HCT116 (cell line): Measurements from ENCODE around the gene COX4I2. TPM values are rescaled to one million over a fixed set of nuclear protein-coding genes. Genes with fewer than 3 reads are reported as not detected.

Experiments
- ATAC-seq: fragments of 200-7000 bp; cut with Tn5 transposase; 2 replicates; pipeline ENCODE4 v1.9.1; 2020; ENCODE audit warnings: mild to moderate bottlenecking, moderate library complexity
- BruUV-seq: library from RNA; stranded (reverse); fragments of 400-500 nt; replicated peaks from 2 replicates; lab custom pipeline; 2021; lab: Mats Ljungman, UMichigan
- CTCF ChIA-PET: fragments of 300-600 bp; sonication (Branson Sonifier 250); formaldehyde crosslinking; loops from one replicate; lab custom pipeline; 2021; ENCODE audit warnings: antibody characterized with exemption; lab: Charles Lee
- POLR2A ChIA-PET: fragments of 300-600, 350-600 bp; sonication (Branson Sonifier 250); formaldehyde crosslinking; loops from one replicate; lab custom pipeline; 2021; ENCODE audit warnings: antibody characterized with exemption; lab: Charles Lee
- RAD21 ChIA-PET, 2 experiments: fragments of 300-600 bp; sonication (Branson Sonifier 250); formaldehyde crosslinking; loops; one replicate each; lab custom pipeline; 2023; ENCODE audit warnings: low total read pairs in 2 of 2; ENCODE audit not compliant: uncharacterized antibody in 2 of 2, unreplicated experiment in 2 of 2, low non-redundant PET in 1 of 2; lab: Charles Lee
- DNase-seq: peaks from one replicate; pipeline ENCODE4 v3.0.0-alpha.2; 2010; ENCODE audit warnings: low read depth, low spot score
- H2AFZ ChIP-seq: fragments of 200-600 bp; shearing (Covaris generic), sonication (generic); 2 replicates; pipeline ENCODE4 v1.6.1; 2017; ENCODE audit warnings: low read depth, mixed run types, mixed read lengths, antibody characterized with exemption, low read length; ENCODE audit not compliant: poor library complexity, severe bottlenecking
- H3K27ac ChIP-seq: 2 replicates; pipeline ENCODE4 v1.5.1; 2012; ENCODE audit warnings: low read depth, low read length
- H3K27me3 ChIP-seq: fragments of 200-600 bp; sonication (generic); 2 replicates; pipeline ENCODE4 v1.6.1; 2016; ENCODE audit warnings: mixed run types, low read length, mixed read lengths; ENCODE audit not compliant: insufficient read depth
- H3K36me3 ChIP-seq, 2 experiments: fragments of 200-500 bp in 1 of 2; fragments of 200-600 bp in 1 of 2; sonication (Bioruptor generic) in 1 of 2; sonication (generic) in 1 of 2; 2 replicates each; pipeline versions ENCODE4 v1.5.1 to v1.6.1; 2014 to 2016; ENCODE audit warnings: low read length in 2 of 2, inconsistent platforms in 1 of 2, mixed read lengths in 1 of 2, mixed run types in 1 of 2; ENCODE audit not compliant: insufficient read depth in 2 of 2, control insufficient read depth in 1 of 2
- H3K4me1 ChIP-seq, 2 experiments: fragments of 200-600 bp in 1 of 2; sonication (generic) in 1 of 2; 2 replicates each; pipeline versions ENCODE4 v1.5.1 to v1.6.1; 2012 to 2017; ENCODE audit warnings: low read length in 2 of 2, inconsistent platforms in 1 of 2, mild to moderate bottlenecking in 1 of 2, mixed read lengths in 1 of 2, mixed run types in 1 of 2, moderate library complexity in 1 of 2; ENCODE audit not compliant: insufficient read depth in 2 of 2, control insufficient read depth in 1 of 2
- H3K4me2 ChIP-seq: fragments of 200-600 bp; sonication (generic); 2 replicates; pipeline ENCODE4 v1.6.1; 2017; ENCODE audit warnings: mixed run types, low read length, mixed read lengths
- H3K4me3 ChIP-seq, 2 experiments: fragments of 200-600 bp in 1 of 2; sonication (generic) in 1 of 2; replicated peaks in 1 of 2; 2 replicates each; pipeline ENCODE4 v1.5.1; 2011 to 2016; ENCODE audit warnings: low read length in 2 of 2, control low read depth in 1 of 2, low read depth in 1 of 2, mild to moderate bottlenecking in 1 of 2, mixed read lengths in 1 of 2, mixed run types in 1 of 2
- H3K79me2 ChIP-seq: fragments of 200-600 bp; sonication (generic); 2 replicates; pipeline ENCODE4 v1.6.1; 2017; ENCODE audit warnings: mild to moderate bottlenecking, mixed run types, low read length, moderate library complexity, mixed read lengths; ENCODE audit not compliant: insufficient read depth
- H3K9ac ChIP-seq: fragments of 200-600 bp; sonication (generic); 2 replicates; pipeline ENCODE4 v1.6.1; 2016; ENCODE audit warnings: low read length, mixed read lengths
- H3K9me2 ChIP-seq: fragments of 200-600 bp; sonication (generic), shearing (Covaris generic); 2 replicates; pipeline ENCODE4 v1.6.1; 2017; ENCODE audit warnings: mixed run types, mild to moderate bottlenecking, moderate library complexity; ENCODE audit not compliant: insufficient read depth
- H3K9me3 ChIP-seq, 2 experiments: fragments of 200-500 bp in 1 of 2; fragments of 200-600 bp in 1 of 2; sonication (Bioruptor generic) in 1 of 2; sonication (generic) in 1 of 2; 2 replicates each; pipeline ENCODE4 v1.6.1; 2014 to 2017; ENCODE audit warnings: low read length in 2 of 2, mixed read lengths in 2 of 2, inconsistent platforms in 1 of 2, low read depth in 1 of 2, mild to moderate bottlenecking in 1 of 2, mixed run types in 1 of 2, moderate library complexity in 1 of 2; ENCODE audit not compliant: control insufficient read depth in 1 of 2, insufficient read depth in 1 of 2
- H4K20me1 ChIP-seq: fragments of 200-600 bp; sonication (generic), shearing (Covaris generic); 2 replicates; pipeline ENCODE4 v1.6.1; 2017; ENCODE audit warnings: mixed run types, mild to moderate bottlenecking, moderate library complexity; ENCODE audit not compliant: insufficient read depth
- EGR1 ChIP-seq: IDR thresholded peaks from 2 replicates; pipeline ENCODE4 v1.6.1; 2012; ENCODE audit warnings: low read depth
- POLR2A ChIP-seq: IDR thresholded peaks from 2 replicates; pipeline ENCODE4 v1.7.0; 2011; ENCODE audit warnings: borderline replicate concordance; ENCODE audit not compliant: insufficient read depth, insufficient read length; ENCODE audit errors: extremely low read depth
- POLR2AphosphoS5 ChIP-seq: IDR thresholded peaks from 2 replicates; pipeline ENCODE4 v1.6.1; 2011; ENCODE audit warnings: mild to moderate bottlenecking, low read depth, low read length, moderate library complexity
- RAD21 ChIP-seq: IDR thresholded peaks from 2 replicates; pipeline ENCODE4 v1.6.1; 2012; ENCODE audit warnings: low read depth, mild to moderate bottlenecking
- SP1 ChIP-seq: IDR thresholded peaks from 2 replicates; pipeline ENCODE4 v1.6.1; 2012; ENCODE audit warnings: low read depth
- YY1 ChIP-seq: IDR thresholded peaks from 2 replicates; pipeline ENCODE4 v1.6.1; 2011; ENCODE audit warnings: low read length, low read depth, moderate library complexity, mild to moderate bottlenecking; ENCODE audit not compliant: insufficient replicate concordance; ENCODE audit errors: extremely low read depth
- ZFX ChIP-seq: fragments of 450-650 bp; IDR thresholded peaks from 2 replicates; pipeline ENCODE4 v1.6.1; 2017
- intact Hi-C: fragments of 100-400 bp; cut with micrococcal nuclease; formaldehyde crosslinking; loops from 2 replicates; pipeline ENCODE4 v1.10.0; 2022
- total RNA-seq: library from RNA; stranded (reverse); gene quantifications from one replicate; pipeline ENCODE4 v1.2.1, GENCODE V29; 2021; ENCODE audit not compliant: unreplicated experiment
- TF ChIP-seq, protein P1 (sequence below), 3 experiments: fragments of 200-600 bp in 1 of 3; sonication (generic) in 1 of 3; IDR thresholded peaks in 2 of 3; conservative IDR thresholded peaks in 1 of 3; 2 replicates each; pipeline ENCODE4 v1.5.1; 2012 to 2017; ENCODE audit warnings: low read depth in 2 of 3, low read length in 2 of 3, antibody characterized with exemption in 1 of 3, borderline replicate concordance in 1 of 3, control low read depth in 1 of 3, mild to moderate bottlenecking in 1 of 3, mixed read lengths in 1 of 3, mixed run types in 1 of 3, moderate library complexity in 1 of 3; ENCODE audit not compliant: insufficient read depth in 1 of 3
- TF ChIP-seq, protein P2 (sequence below): IDR thresholded peaks from 2 replicates; pipeline ENCODE4 v1.6.1; 2012

COX4I2 gene
- total RNA-seq, 1 experiment from 2014 or later: not detected

DNA sequence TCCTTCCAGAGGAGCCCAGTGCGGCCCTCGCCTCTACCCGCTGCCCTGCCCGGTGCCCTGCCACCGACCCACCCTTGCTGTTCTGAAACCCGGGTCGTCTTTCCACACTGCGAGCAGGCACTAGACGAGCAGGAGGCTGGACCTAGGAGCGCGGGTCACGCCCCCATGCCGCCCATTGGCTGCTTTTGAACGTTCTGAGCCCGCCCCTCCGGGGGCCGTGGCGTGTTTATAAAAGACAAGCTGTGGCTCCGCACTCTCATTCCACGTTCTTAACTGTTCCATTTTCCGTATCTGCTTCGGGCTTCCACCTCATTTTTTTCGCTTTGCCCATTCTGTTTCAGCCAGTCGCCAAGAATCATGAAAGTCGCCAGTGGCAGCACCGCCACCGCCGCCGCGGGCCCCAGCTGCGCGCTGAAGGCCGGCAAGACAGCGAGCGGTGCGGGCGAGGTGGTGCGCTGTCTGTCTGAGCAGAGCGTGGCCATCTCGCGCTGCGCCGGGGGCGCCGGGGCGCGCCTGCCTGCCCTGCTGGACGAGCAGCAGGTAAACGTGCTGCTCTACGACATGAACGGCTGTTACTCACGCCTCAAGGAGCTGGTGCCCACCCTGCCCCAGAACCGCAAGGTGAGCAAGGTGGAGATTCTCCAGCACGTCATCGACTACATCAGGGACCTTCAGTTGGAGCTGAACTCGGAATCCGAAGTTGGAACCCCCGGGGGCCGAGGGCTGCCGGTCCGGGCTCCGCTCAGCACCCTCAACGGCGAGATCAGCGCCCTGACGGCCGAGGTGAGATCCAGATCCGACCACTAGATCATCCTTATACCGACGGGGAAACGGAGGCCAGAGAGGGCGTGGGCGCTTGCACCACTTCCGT lies 32.4 kb upstream of the COX4I2 start, which contains the start of gene ID1 (continued):
- TF ChIP-seq EGR1: no peak
- TF ChIP-seq, protein P1, sequence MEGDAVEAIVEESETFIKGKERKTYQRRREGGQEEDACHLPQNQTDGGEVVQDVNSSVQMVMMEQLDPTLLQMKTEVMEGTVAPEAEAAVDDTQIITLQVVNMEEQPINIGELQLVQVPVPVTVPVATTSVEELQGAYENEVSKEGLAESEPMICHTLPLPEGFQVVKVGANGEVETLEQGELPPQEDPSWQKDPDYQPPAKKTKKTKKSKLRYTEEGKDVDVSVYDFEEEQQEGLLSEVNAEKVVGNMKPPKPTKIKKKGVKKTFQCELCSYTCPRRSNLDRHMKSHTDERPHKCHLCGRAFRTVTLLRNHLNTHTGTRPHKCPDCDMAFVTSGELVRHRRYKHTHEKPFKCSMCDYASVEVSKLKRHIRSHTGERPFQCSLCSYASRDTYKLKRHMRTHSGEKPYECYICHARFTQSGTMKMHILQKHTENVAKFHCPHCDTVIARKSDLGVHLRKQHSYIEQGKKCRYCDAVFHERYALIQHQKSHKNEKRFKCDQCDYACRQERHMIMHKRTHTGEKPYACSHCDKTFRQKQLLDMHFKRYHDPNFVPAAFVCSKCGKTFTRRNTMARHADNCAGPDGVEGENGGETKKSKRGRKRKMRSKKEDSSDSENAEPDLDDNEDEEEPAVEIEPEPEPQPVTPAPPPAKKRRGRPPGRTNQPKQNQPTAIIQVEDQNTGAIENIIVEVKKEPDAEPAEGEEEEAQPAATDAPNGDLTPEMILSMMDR (IDR thresholded peaks at IDR 0.05 in 2 of 3, conservative IDR thresholded peaks at IDR 0.05 in 1 of 3; ENCODE audit: borderline replicate concordance in 1 of 3, insufficient read depth in 1 of 3, low read depth in 2 of 3, low read length in 2 of 3): no peak
- TF ChIP-seq ZFX: no peak; the same call in 1 of the 2 replicates
- TF ChIP-seq, protein P2, sequence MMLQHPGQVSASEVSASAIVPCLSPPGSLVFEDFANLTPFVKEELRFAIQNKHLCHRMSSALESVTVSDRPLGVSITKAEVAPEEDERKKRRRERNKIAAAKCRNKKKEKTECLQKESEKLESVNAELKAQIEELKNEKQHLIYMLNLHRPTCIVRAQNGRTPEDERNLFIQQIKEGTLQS: no peak

DNA sequence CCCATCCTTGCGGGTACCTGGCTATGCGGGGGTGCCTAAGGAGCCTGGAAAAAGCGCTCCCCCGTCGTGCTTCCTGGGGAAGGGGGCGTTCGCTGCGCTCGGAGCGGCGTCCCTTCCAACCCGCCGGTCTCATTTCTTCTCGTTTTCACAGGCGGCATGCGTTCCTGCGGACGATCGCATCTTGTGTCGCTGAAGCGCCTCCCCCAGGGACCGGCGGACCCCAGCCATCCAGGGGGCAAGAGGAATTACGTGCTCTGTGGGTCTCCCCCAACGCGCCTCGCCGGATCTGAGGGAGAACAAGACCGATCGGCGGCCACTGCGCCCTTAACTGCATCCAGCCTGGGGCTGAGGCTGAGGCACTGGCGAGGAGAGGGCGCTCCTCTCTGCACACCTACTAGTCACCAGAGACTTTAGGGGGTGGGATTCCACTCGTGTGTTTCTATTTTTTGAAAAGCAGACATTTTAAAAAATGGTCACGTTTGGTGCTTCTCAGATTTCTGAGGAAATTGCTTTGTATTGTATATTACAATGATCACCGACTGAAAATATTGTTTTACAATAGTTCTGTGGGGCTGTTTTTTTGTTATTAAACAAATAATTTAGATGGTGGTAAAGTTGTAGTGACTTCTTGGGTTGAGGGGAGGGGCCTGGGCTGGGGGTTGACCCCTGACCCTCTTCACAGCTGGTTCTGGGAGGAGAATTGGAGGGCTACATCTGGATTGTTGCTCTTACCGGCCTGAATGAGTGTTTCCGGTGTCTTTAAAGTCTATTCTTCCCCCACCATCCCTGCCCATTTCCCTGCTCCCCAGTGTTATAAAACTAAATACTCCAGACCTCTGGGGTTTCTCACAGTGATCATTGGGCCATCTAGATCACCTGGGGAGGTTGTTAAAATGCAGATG lies 31.6 kb upstream of the COX4I2 start:
- ATAC-seq (no peak), DNase-seq (no peak)
- CTCF ChIA-PET: interaction anchor here (0.6 to 8.2 kb wide), 6 partner anchors 13 to 49 kb away, joined by 3 to 589 read pairs (median 14); no protein-coding TSS in a partner anchor
- H3K4me2 ChIP-seq: peak overlapping the region; percentile 75
- H3K9me3 ChIP-seq: no peaks in the 10 kb centered on the region
- BruUV-seq: TSS peak; percentile 86
- peaks cover 0 to 13% of the 10 kb centered on the region in 2 experiments; a peak in 2 of 4 replicates for H3K36me3 ChIP-seq
- peak overlapping the region; percentile 98 for H3K27ac ChIP-seq
- intact Hi-C loops: no loop called here
- peaks cover 64 to 98% of the 10 kb centered on the region in 2 experiments for H3K4me1 ChIP-seq
- peak overlapping the region; percentile 99 for H3K9ac ChIP-seq
- RAD21 ChIA-PET: interaction anchor here (1.3 to 2.7 kb wide), 3 partner anchors 13 to 40 kb away, joined by 3 to 9 read pairs (median 3); no protein-coding TSS in a partner anchor
- H3K79me2 ChIP-seq: peaks cover 27% of the 10 kb centered on the region
- H4K20me1 ChIP-seq: no peaks in the 10 kb centered on the region; the same call in 1 of the 2 replicates
- H3K27me3 ChIP-seq: no peaks in the 10 kb centered on the region
- no peaks in the 10 kb centered on the region for H3K9me2 ChIP-seq
- TF ChIP-seq SP1 (no peak), POLR2A (no peak), POLR2AphosphoS5 (peak; percentile 71), RAD21 (no peak), EGR1 (no peak), YY1 (no peak)
- TF ChIP-seq, protein P2: no peak
- H2AFZ ChIP-seq: no peak overlapping the region
- POLR2A ChIA-PET: interaction anchor here (0.7 to 20.0 kb wide), 10 partner anchors 10 to 117 kb away, joined by 3 to 1106 read pairs (median 8); partner anchors contain the start of gene BCL2L1
- H3K4me3 ChIP-seq: peak overlapping the region; percentile 91 to 96
